ENCODE measurements around the gene GLMN. TPM values are rescaled to one million over a fixed set of nuclear protein-coding genes. Genes with fewer than 3 reads are reported as not detected.
"Not testable (repeated sequence)": the region's sequence is repeated elsewhere in the genome, so short reads cannot be mapped to it uniquely, and the experiment has no call there.

Gene GLMN
- total and polyA plus RNA-seq, 2 of the 13 experiments (the other 11 are each of a cell fraction or from before 2014, with no cell fraction given), result 5.9 to 18.4 TPM

- no peak for TF ChIP-seq ZSCAN12 (CRISPR knock-in tag; IDR thresholded peaks at IDR 0.05)
- no peak for TF ChIP-seq HNRNPUL1 (IDR thresholded peaks at IDR 0.05; ENCODE audit: low read depth, low read length)
- peak; percentile 41; the same call in 1 of the 2 replicates for TF ChIP-seq RAD21 (CRISPR knock-in tag; IDR thresholded peaks at IDR 0.05)
- TF ChIP-seq SMC3 (IDR thresholded peaks at IDR 0.05; ENCODE audit: low read length), result peak; percentile 37; the same call in 1 of the 2 replicates
- no peak for TF ChIP-seq MED13 (CRISPR knock-in tag; IDR thresholded peaks at IDR 0.05)
- TF ChIP-seq, protein P1, sequence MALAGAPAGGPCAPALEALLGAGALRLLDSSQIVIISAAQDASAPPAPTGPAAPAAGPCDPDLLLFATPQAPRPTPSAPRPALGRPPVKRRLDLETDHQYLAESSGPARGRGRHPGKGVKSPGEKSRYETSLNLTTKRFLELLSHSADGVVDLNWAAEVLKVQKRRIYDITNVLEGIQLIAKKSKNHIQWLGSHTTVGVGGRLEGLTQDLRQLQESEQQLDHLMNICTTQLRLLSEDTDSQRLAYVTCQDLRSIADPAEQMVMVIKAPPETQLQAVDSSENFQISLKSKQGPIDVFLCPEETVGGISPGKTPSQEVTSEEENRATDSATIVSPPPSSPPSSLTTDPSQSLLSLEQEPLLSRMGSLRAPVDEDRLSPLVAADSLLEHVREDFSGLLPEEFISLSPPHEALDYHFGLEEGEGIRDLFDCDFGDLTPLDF (CRISPR knock-in tag; IDR thresholded peaks at IDR 0.05), result no peak
- TF ChIP-seq, protein P2, sequence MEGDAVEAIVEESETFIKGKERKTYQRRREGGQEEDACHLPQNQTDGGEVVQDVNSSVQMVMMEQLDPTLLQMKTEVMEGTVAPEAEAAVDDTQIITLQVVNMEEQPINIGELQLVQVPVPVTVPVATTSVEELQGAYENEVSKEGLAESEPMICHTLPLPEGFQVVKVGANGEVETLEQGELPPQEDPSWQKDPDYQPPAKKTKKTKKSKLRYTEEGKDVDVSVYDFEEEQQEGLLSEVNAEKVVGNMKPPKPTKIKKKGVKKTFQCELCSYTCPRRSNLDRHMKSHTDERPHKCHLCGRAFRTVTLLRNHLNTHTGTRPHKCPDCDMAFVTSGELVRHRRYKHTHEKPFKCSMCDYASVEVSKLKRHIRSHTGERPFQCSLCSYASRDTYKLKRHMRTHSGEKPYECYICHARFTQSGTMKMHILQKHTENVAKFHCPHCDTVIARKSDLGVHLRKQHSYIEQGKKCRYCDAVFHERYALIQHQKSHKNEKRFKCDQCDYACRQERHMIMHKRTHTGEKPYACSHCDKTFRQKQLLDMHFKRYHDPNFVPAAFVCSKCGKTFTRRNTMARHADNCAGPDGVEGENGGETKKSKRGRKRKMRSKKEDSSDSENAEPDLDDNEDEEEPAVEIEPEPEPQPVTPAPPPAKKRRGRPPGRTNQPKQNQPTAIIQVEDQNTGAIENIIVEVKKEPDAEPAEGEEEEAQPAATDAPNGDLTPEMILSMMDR (CRISPR knock-in tag; IDR thresholded peaks at IDR 0.05), result peak; percentile 72
Measured at GRCh38 chr1:92291372-92291999, 7.3 kb downstream of the GLMN start (continued).

GRCh38 chr1:92281411-92281810 is 17.4 kb downstream of the GLMN start:
- H3K4me3 ChIP-seq (replicated peaks in 1 of 3; ENCODE audit: insufficient read depth in 1 of 3, low read depth in 2 of 3, low read length in 3 of 3); H3K4me1 ChIP-seq (ENCODE audit: insufficient read depth, low read length); in situ Hi-C loops (cut with HindIII; ENCODE audit: extremely low pct_ligation_motif_present, low pct_unique_long_range_greater_than_20kb); POLR2A ChIA-PET; H3K27ac ChIP-seq (ENCODE audit: extremely low read length, insufficient read depth, low read length); intact Hi-C loops (cut with micrococcal nuclease; ENCODE audit: unreplicated experiment); H4K20me1 ChIP-seq (ENCODE audit: insufficient read depth, low read length); H3K4me2 ChIP-seq (ENCODE audit: low read depth, low read length); H3K27me3 ChIP-seq (ENCODE audit: control insufficient read depth in 1 of 2, insufficient read depth in 2 of 2, low read length in 2 of 2); H3K9ac ChIP-seq (ENCODE audit: insufficient read depth, low read depth, low read length); BruUV-seq (replicated peaks); H3K9me3 ChIP-seq (ENCODE audit: low read length); ATAC-seq; H2AFZ ChIP-seq (ENCODE audit: low read length); DNase-seq (ENCODE audit: low spot score); H3K79me2 ChIP-seq (ENCODE audit: insufficient read depth, low read length); CTCF ChIA-PET (ENCODE audit: low intra/inter-chr PET ratio, low total read pairs); FAIRE-seq: not testable (repeated sequence)
- peaks cover 3 to 12% of the 10 kb centered on the region in 2 experiments; a peak in 3 of 5 replicates for H3K36me3 ChIP-seq (replicated peaks in 1 of 2; ENCODE audit: control insufficient read depth in 1 of 2, insufficient read depth in 2 of 2, low read length in 2 of 2)
- 95% methylated on average over 2 of the region's 2 CpGs for WGBS (ENCODE audit: low lambda C conversion rate)

DNA sequence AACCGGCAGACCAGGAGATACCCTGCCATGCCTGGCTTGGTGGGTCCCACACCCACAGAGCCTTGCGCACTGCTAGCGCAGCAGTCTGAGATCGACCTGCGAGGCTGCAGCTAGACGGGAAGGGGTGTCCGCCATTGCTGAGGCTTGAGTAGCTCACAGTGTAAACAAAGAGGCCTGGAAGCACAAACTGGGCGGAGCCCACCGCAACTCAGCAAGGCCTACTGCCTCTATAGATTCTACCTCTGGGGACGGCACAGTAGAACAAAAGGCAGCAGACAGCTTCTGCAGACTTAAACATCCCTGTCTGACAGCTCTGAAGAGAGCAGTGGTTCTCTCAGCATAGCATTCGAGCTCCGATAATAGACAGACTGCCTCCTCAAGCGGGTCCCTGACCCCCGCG is 19.0 kb downstream of the GLMN start:
- FAIRE-seq; ATAC-seq; H3K27ac ChIP-seq (ENCODE audit: extremely low read length, insufficient read depth, low read length); H4K20me1 ChIP-seq (ENCODE audit: insufficient read depth, low read length); H3K4me3 ChIP-seq (replicated peaks in 1 of 3; ENCODE audit: insufficient read depth in 1 of 3, low read depth in 2 of 3, low read length in 3 of 3); H3K4me2 ChIP-seq (ENCODE audit: low read depth, low read length); in situ Hi-C loops (cut with HindIII; ENCODE audit: extremely low pct_ligation_motif_present, low pct_unique_long_range_greater_than_20kb); CTCF ChIA-PET (ENCODE audit: low intra/inter-chr PET ratio, low total read pairs); H3K79me2 ChIP-seq (ENCODE audit: insufficient read depth, low read length); H3K9ac ChIP-seq (ENCODE audit: insufficient read depth, low read depth, low read length); intact Hi-C loops (cut with micrococcal nuclease; ENCODE audit: unreplicated experiment); H2AFZ ChIP-seq (ENCODE audit: low read length); POLR2A ChIA-PET; BruUV-seq (replicated peaks); DNase-seq (ENCODE audit: low spot score); H3K27me3 ChIP-seq (ENCODE audit: control insufficient read depth in 1 of 2, insufficient read depth in 2 of 2, low read length in 2 of 2); H3K9me3 ChIP-seq (ENCODE audit: low read length); H3K4me1 ChIP-seq (ENCODE audit: insufficient read depth, low read length): not testable (repeated sequence)
- peaks cover 6 to 22% of the 10 kb centered on the region in 2 experiments; a peak in 3 of 5 replicates for H3K36me3 ChIP-seq (replicated peaks in 1 of 2; ENCODE audit: control insufficient read depth in 1 of 2, insufficient read depth in 2 of 2, low read length in 2 of 2)
- 95% methylated on average over 8 of the region's 15 CpGs for WGBS (ENCODE audit: low lambda C conversion rate)
